Erythroblast (primary cell): ENCODE results near the gene DSC1.

Experiments
- GATA1 ChIP-seq: IDR thresholded peaks from 2 replicates; pipeline ENCODE4 v1.6.1; 2011; ENCODE audit warnings: low read depth, mild to moderate bottlenecking, control low read depth, low read length, moderate library complexity
- POLR2A ChIP-seq: IDR thresholded peaks from 2 replicates; pipeline ENCODE4 v1.6.1; 2011; ENCODE audit warnings: mild to moderate bottlenecking, low read length

GRCh38 chr18:31204833-31205232 is 42.2 kb upstream of the DSC1 start:
- TF ChIP-seq POLR2A, result no peak
- no peak for TF ChIP-seq GATA1
